Panc1 (cell line): Measurements from ENCODE around the gene RABGAP1. TPM values are rescaled to one million over a fixed set of nuclear protein-coding genes. Genes with fewer than 3 reads are reported as not detected.

ENCODE experiments used
- ATAC-seq: fragments of 200-7000 bp; cut with Tn5 transposase; 2 replicates; pipeline ENCODE4 v1.9.1; 2020; ENCODE audit warnings: mild to moderate bottlenecking, moderate library complexity
- BruUV-seq: library from RNA; stranded (reverse); fragments of 400-500 nt; replicated peaks from 2 replicates; lab custom pipeline; 2021; lab: Mats Ljungman, UMichigan
- CTCF ChIA-PET: fragments of 300-600 bp; sonication (Branson Sonifier 250); formaldehyde crosslinking; loops from one replicate; lab custom pipeline; 2022; ENCODE audit warnings: antibody characterized with exemption; lab: Charles Lee
- POLR2A ChIA-PET: fragments of 300-600 bp; sonication (Branson Sonifier 250); formaldehyde crosslinking; loops from one replicate; lab custom pipeline; 2022; ENCODE audit warnings: antibody characterized with exemption; lab: Charles Lee
- DNase-seq: peaks from one replicate; pipeline ENCODE4 v3.0.0-alpha.2; 2010; ENCODE audit warnings: low read depth, low spot score
- H3K27ac ChIP-seq: 2 replicates; pipeline ENCODE4 v1.5.1; 2011; ENCODE audit warnings: mild to moderate bottlenecking, low read length, inconsistent platforms
- H3K27me3 ChIP-seq: fragments of 200-500 bp; sonication (Bioruptor generic); 2 replicates; pipeline ENCODE4 v1.6.0; 2014; ENCODE audit warnings: low read length, inconsistent platforms; ENCODE audit not compliant: control insufficient read depth, insufficient read depth
- H3K36me3 ChIP-seq: fragments of 200-500 bp; sonication (Bioruptor generic); 2 replicates; pipeline ENCODE4 v1.5.1; 2014; ENCODE audit warnings: inconsistent platforms, mild to moderate bottlenecking, low read length, moderate library complexity; ENCODE audit not compliant: control insufficient read depth, insufficient read depth
- H3K4me1 ChIP-seq: 2 replicates; pipeline ENCODE4 v1.5.1; 2011; ENCODE audit warnings: inconsistent platforms, mild to moderate bottlenecking, low read length, moderate library complexity; ENCODE audit not compliant: control insufficient read depth, insufficient read depth
- H3K4me3 ChIP-seq, 2 experiments: 2 replicates each; pipeline ENCODE4 v1.5.1; 2011 to 2012; ENCODE audit warnings: low read depth in 2 of 2, low read length in 2 of 2, mild to moderate bottlenecking in 2 of 2, inconsistent platforms in 1 of 2, moderate library complexity in 1 of 2
- H3K9me3 ChIP-seq: fragments of 200-500 bp; sonication (Bioruptor generic); 2 replicates; pipeline ENCODE4 v1.5.1; 2014; ENCODE audit warnings: low read depth, mild to moderate bottlenecking, inconsistent platforms, low read length, moderate library complexity; ENCODE audit not compliant: control insufficient read depth, insufficient read depth
- POLR2AphosphoS5 ChIP-seq: IDR thresholded peaks from 2 replicates; pipeline ENCODE4 v1.6.1; 2012; ENCODE audit warnings: mild to moderate bottlenecking, low read depth, low read length, moderate library complexity
- REST ChIP-seq, 2 experiments: IDR thresholded peaks; 2 replicates each; pipeline ENCODE4 v1.6.1; 2011 to 2012; ENCODE audit warnings: low read depth in 2 of 2, control low read depth in 1 of 2, low read length in 1 of 2, mild to moderate bottlenecking in 1 of 2, moderate library complexity in 1 of 2; ENCODE audit not compliant: insufficient read depth in 1 of 2
- SIN3A ChIP-seq: IDR thresholded peaks from 2 replicates; pipeline ENCODE4 v1.6.1; 2012; ENCODE audit warnings: low read depth, mild to moderate bottlenecking, low read length, moderate library complexity, borderline replicate concordance; ENCODE audit not compliant: insufficient read depth
- TCF7L2 ChIP-seq: IDR thresholded peaks from 2 replicates; pipeline ENCODE4 v1.6.1; 2011; ENCODE audit warnings: mild to moderate bottlenecking, low read depth, low read length, inconsistent platforms
- in situ Hi-C: cut with HindIII; loops from 2 replicates; pipeline ENCODE4 v1.10.0; 2016; ENCODE audit warnings: low sequenced_read_pairs, low pct_unique_long_range_greater_than_20kb
- intact Hi-C: fragments of 100-400 bp; cut with micrococcal nuclease; formaldehyde crosslinking; loops from one replicate; pipeline ENCODE4 v1.10.0; 2022; ENCODE audit not compliant: unreplicated experiment
- total RNA-seq: library from RNA; stranded (reverse); gene quantifications from one replicate; pipeline ENCODE4 v1.2.1, GENCODE V29; 2021; ENCODE audit not compliant: unreplicated experiment
- TF ChIP-seq, protein P1 (sequence below): fragments of 450-650 bp; IDR thresholded peaks from 2 replicates; pipeline ENCODE4 v1.5.1; 2017; ENCODE audit warnings: mild to moderate bottlenecking

The RABGAP1 gene
- total RNA-seq, 1 experiment from 2014 or later = 41.4 TPM

DNA sequence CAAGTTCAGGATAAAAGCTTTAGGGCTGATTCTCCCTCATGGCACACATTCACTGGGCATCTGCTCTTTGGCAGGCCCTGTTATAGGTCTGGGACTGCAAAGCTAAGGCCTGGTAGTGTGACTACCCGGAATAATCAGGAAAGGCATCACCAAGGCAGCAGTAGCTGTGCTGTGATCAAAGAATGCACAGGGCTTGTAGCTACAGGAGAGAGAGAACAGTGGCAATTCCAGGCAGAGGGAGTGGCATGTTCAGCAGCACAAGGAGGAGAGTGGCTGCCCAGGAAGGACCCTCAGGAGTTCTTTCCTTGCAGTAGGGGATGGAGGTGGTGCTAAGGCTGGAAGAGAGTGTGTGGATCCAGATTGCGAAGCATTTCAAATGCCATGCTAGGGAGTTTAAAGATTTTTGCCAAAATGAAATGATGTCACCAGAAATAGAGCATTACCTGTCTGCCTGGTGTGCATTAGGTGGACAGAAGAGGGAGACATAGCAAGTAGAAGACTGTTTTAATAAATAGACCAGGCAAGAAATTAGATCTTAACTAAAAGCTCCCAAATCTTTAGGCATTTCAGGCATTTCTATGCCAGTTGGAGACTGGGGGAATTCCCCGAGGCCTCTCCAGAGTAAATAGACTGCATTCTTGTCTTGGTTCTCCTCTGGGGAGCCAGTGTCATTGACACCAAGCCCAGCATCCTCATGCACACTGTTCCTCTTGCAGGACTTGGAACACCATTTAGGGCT lies 161.7 kb downstream of the RABGAP1 start:
- H3K4me3 ChIP-seq = no peak overlapping the region
- no TSS peak for BruUV-seq
- no peaks in the 10 kb centered on the region for H3K9me3 ChIP-seq
- TF ChIP-seq TCF7L2 = no peak
- TF ChIP-seq, protein P1, sequence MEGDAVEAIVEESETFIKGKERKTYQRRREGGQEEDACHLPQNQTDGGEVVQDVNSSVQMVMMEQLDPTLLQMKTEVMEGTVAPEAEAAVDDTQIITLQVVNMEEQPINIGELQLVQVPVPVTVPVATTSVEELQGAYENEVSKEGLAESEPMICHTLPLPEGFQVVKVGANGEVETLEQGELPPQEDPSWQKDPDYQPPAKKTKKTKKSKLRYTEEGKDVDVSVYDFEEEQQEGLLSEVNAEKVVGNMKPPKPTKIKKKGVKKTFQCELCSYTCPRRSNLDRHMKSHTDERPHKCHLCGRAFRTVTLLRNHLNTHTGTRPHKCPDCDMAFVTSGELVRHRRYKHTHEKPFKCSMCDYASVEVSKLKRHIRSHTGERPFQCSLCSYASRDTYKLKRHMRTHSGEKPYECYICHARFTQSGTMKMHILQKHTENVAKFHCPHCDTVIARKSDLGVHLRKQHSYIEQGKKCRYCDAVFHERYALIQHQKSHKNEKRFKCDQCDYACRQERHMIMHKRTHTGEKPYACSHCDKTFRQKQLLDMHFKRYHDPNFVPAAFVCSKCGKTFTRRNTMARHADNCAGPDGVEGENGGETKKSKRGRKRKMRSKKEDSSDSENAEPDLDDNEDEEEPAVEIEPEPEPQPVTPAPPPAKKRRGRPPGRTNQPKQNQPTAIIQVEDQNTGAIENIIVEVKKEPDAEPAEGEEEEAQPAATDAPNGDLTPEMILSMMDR = no peak; the same call in 1 of the 2 replicates
- TF ChIP-seq SIN3A = no peak
- no peak for TF ChIP-seq POLR2AphosphoS5
- TF ChIP-seq REST (IDR thresholded peaks at IDR 0.05; ENCODE audit: insufficient read depth in 1 of 2, low read depth in 2 of 2, low read length in 1 of 2) = no peak
- DNase-seq = no peak
- ChIA-PET CTCF (interaction anchor here (0.6 kb wide), 2 partner anchors 23 to 76 kb away, joined by 4 to 5 read pairs; no protein-coding TSS in a partner anchor), POLR2A (no interaction called here)
- no peak overlapping the region for H3K27ac ChIP-seq
- intact Hi-C loops (no loop called here), in situ Hi-C loops (no loop called here)
- no peak for ATAC-seq
- peaks cover 3% of the 10 kb centered on the region for H3K36me3 ChIP-seq
- no peaks in the 10 kb centered on the region for H3K27me3 ChIP-seq
- H3K4me1 ChIP-seq = no peaks in the 10 kb centered on the region

DNA sequence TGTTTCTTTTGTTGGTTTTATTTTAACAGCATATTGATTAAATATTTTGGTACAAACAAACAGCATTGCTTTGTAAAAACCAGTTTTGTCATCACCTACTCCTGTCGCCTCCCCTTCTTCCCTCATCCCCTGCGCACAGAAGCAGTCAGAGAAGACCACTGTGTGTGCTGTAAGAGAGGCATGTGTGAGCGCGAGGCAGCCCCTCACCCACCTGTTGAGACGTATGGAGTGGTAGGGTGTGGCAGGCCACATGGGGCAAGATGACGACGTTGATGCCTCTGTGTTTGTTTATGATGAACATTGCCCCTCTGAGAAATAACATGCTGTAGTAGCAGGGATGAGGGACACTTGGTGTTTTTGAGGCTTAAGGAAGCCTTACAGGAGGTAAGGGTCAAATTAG lies 164.0 kb downstream of the RABGAP1 start:
- Histone ChIP-seq H3K9me3 (no peaks in the 10 kb centered on the region), H3K4me1 (no peaks in the 10 kb centered on the region), H3K27ac (no peak overlapping the region), H3K27me3 (no peaks in the 10 kb centered on the region), H3K4me3 (no peak overlapping the region), H3K36me3 (no peaks in the 10 kb centered on the region; the same call in 1 of the 2 replicates)
- DNase-seq (no peak), ATAC-seq (no peak)
- ChIA-PET CTCF (no interaction called here), POLR2A (no interaction called here)
- in situ Hi-C loops = no loop called here
- intact Hi-C loops = no loop called here
- no peak for TF ChIP-seq POLR2AphosphoS5
- TF ChIP-seq REST (IDR thresholded peaks at IDR 0.05; ENCODE audit: insufficient read depth in 1 of 2, low read depth in 2 of 2, low read length in 1 of 2) = no peak
- TF ChIP-seq SIN3A = no peak
- no peak for TF ChIP-seq TCF7L2
- TF ChIP-seq, protein P1 = no peak
- BruUV-seq = no TSS peak
